HG02623 (cell line): ENCODE measurements around the gene SNX25.
"Not testable (repeated sequence)": the region's sequence is repeated elsewhere in the genome, so short reads cannot be mapped to it uniquely, and the experiment has no call there.

ENCODE experiments used
- ATAC-seq: cut with Tn5 transposase; IDR thresholded peaks from one replicate; pipeline ENCODE4 v1.9.1; 2021; ENCODE audit warnings: moderate library complexity; ENCODE audit not compliant: unreplicated experiment

The SNX25 gene

GRCh38 chr4:185304541-185304940, 95.1 kb downstream of the SNX25 start:
- ATAC-seq: peak; percentile 0

DNA sequence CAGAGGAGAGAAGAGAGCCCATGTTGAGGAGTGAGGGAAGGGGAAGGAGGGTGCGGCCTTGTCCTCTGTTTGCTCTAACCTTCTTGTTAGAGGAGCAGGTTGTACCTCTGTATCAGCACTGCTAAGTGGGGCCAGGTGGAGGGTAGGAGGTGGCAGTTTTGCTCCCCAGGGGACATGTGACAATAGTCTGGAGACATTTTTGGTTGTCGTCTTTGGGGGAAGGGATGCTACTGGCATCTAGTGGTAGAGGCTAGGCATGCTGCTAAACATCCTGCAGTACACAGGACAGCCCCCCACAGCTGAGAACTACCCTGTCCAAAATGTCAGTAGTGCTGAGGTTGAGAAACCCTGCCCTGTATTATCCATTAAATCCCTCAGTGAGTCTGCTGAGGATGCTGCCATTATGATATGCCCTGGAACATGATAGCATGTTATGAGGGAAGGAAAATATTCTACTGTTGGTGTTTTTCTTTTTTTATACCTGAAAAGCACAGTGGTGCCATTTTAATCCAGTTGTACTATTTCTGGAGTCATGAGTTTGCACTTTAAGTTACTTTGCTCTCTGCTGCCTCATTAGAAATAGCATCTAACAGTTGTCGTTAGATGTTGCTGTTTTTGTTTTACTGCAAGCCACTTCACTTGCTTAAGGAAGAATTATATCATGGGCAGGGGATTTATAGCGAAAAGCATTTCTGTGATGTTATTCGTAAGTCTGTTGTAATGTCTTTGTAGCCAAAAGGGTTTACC, 95.7 kb downstream of the SNX25 start:
- ATAC-seq: peak; percentile 38

- no peak for ATAC-seq
Observed at GRCh38 chr4:185305979-185306442, 96.6 kb downstream of the SNX25 start.

GRCh38 chr4:185307136-185307950, 97.9 kb downstream of the SNX25 start:
- peak; percentile 62 for ATAC-seq

DNA sequence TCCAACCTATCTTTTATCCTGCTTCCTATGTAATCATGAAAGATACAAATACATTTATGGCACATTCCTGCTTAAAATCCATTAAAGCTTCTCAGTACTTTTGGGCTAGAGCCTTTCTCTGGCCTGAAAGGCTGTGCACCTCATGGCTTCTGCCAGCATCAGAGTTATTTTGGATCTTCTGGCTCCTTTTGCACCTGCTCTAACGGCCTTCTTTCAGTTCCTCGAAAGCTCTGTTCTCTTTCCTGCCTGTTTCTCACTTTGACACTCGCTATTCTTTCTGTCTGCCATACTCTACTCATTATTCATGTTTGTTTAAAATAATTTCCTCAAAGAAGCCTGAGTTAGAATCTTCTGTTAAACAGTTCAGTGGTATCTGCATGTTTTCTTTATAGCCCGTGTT, 100.4 kb downstream of the SNX25 start:
- ATAC-seq: peak; percentile 44

- ATAC-seq: no peak
Observed at GRCh38 chr4:185311113-185311888, 101.9 kb downstream of the SNX25 start.

GRCh38 chr4:185312699-185313098, 103.3 kb downstream of the SNX25 start:
- no peak for ATAC-seq

- ATAC-seq: not testable (repeated sequence)
Observed at GRCh38 chr4:185317462-185317861, 108.1 kb downstream of the SNX25 start.

- ATAC-seq: no peak
Observed at GRCh38 chr4:185317880-185318279, 108.5 kb downstream of the SNX25 start.

- ATAC-seq: no peak
Observed at GRCh38 chr4:185318679-185319078, 109.3 kb downstream of the SNX25 start.

DNA sequence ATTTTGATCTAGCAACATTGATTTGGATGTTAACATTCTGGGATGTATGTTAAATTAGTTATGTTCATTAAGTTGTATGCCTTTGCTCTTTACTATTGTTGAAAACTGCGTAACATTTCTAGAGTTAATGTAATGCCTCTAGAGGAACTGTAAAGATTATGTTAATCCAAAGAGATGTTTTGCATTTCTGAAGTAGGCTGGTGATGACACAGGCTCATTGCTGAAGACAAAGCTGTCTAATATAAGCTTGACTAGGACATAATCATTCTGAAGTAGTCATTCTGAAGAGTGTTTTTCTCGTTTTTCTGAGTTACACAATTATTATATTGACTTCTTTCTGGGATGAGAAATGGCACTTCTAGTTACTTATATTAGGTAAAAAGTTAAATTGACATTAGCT, 113.4 kb downstream of the SNX25 start:
- no peak for ATAC-seq

GRCh38 chr4:185323606-185324005, 114.2 kb downstream of the SNX25 start:
- ATAC-seq: no peak

GRCh38 chr4:185324361-185324760, 115.0 kb downstream of the SNX25 start:
- not testable (repeated sequence) for ATAC-seq

DNA sequence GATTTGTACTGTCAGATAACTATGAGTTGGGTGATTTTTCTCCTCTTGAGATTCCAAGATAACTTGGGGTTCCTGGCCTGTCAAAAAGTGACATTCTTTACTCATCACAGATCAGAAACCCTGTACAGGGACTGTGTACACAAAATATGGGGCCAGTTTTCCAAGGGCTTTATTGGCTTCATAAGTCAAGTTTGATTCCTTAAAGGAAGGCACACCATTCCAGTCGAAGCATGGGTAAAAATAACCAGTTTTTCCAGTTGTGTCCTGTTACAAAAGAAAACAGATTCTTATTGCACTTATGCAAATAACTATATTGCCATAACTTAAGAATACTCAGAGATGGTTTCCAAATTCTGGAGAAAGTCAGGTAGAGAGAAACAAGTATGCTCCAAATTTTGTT, 116.3 kb downstream of the SNX25 start:
- not testable (repeated sequence) for ATAC-seq

DNA sequence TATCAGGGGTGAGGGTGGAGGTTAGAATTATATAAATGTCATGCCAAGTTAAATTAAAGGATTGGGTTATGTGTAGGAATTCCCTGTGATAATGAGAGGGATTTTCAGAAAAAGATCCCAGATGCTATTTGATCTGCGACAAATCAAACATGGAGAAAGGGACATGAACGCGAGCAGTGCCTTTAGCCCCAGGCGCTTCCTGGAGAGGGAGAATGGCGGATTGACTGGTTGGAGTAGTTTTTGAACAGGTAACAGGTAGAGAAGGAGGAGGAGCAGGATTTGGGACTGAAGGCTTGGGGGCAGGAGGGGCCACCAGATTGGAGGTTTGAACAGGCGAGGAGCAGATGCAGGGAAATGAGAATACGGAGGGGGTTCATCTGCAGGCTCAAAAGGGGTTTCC, 119.2 kb downstream of the SNX25 start:
- no peak for ATAC-seq

GRCh38 chr4:185329879-185330510, 120.6 kb downstream of the SNX25 start:
- ATAC-seq: not testable (repeated sequence)

DNA sequence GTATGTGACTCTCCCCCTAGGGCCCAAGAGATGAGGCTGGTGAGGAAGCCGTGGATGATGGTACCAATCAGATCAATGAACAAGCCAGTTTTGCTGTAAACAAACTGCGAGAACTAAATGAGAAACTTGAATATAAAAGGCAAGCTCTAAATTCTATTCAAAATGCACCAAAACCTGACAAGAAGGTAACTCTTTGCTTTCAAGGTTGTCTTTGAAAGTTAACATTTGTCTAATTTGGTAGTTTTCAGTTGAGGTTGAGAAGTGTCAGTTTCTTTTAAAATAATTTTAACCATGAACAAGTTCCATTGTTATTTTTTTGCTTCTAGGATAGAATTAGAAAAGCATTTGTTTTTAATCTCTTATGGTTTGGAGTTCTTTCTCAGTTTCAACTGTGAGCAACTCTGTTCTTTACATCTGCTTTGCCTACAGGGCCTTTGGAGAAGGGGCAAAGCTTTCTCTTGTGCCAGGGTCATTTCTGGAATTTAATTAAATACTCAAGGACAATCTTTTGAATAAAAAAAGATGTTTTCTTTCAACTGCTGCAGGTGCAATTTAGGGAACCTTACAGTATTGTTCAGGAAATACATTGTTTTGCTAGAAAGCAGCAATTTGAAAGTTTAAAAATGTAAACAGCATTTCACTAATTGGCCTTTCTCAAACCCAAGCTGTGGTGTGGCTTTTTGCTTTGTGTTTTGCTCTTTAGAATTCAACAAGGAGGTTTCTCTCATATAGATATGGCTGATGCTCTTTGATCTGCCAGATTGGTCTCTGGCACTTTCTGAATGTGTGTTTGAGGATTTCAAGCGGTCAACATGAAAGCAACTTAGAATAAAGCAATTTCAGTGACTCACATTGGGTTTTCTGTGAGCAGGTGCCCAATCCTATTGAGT, 123.4 kb downstream of the SNX25 start:
- peak; percentile 66 for ATAC-seq

DNA sequence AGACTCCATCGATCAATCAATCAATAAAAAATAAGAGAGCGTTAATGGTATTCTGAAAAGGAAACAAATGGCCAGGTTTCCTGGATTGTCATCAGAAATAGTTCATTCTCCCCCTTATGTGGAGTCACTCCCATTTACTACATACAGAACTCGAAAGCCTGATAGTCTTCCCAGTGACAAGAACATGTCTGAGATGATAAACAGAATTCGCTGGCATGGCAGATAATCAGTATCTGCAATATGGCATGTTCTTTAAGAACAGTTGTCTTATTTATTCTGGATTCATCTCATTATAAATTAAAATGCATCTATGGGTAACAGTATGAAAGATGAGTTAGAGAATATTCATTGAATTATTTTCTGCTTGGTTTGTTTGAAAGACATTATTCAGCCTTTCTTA, 124.9 kb downstream of the SNX25 start:
- no peak for ATAC-seq

DNA sequence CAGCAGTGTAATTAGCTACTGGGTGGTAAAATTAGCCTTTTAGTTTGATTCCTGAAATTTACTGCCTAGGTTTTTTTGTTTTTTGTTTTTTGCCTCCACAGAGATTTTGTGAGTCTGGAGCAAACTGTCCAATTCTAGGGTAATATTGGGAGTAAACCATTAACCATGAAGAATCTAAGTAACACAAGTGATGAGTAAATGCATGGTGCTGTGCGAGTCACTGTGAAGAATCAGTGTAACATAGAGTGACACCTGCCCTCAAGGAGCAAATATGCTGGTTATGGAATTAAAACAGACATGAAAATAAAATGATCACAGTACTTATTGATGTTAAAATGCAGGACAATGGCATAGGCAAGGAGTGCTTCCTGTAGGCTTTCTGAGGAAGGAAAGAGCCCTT, 126.2 kb downstream of the SNX25 start:
- no peak for ATAC-seq

DNA sequence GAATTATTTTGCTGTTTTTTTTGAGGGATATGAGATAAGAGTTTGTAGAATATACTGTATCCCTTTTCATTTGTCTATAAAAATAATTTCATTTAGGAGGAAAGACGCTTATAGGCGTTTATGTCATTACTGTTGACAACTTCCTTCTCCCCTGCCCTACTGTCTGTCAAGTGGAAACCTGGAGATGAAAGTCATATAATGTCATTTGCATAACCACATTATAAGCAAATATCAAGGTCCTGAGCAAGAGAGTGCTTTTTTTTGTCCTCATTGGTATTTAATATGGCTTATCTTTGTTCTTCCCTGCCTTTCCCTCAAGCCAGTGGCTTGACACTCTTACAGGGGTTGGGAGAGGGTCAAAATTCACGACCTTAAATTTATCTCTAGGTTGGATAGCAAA, 130.5 kb downstream of the SNX25 start:
- ATAC-seq: no peak
